Nucleus accumbens (tissue), 56 donors: ENCODE data around the gene ASPG.

Experiments used
- DNase-seq, 56 donors: peaks; one replicate each; lab custom pipeline; 2025; lab: John Stamatoyannopoulos, UW

ASPG gene

GRCh38 chr14:104113631-104114420, 28.3 kb downstream of the ASPG start:
- DNase-seq = no peak

- DNase-seq = no peak
These were observed 29.1 kb downstream of the ASPG start for GRCh38 chr14:104114421-104115130.

- DNase-seq = no peak
These were observed 29.7 kb downstream of the ASPG start for GRCh38 chr14:104115131-104115600.

GRCh38 chr14:104115691-104116287, 30.3 kb downstream of the ASPG start:
- no peak for DNase-seq

GRCh38 chr14:104116288-104116755, 30.8 kb downstream of the ASPG start:
- DNase-seq = no peak

- no peak for DNase-seq
These were observed 31.3 kb downstream of the ASPG start for GRCh38 chr14:104116756-104117340.

GRCh38 chr14:104117341-104118005, 32.0 kb downstream of the ASPG start:
- no peak for DNase-seq

GRCh38 chr14:104118006-104118844, 32.7 kb downstream of the ASPG start:
- DNase-seq = no peak

GRCh38 chr14:104119119-104119487, 33.6 kb downstream of the ASPG start:
- no peak for DNase-seq

GRCh38 chr14:104119488-104120251, 34.2 kb downstream of the ASPG start:
- DNase-seq = no peak

GRCh38 chr14:104120281-104120741, 34.8 kb downstream of the ASPG start:
- DNase-seq = no peak

GRCh38 chr14:104121142-104121541, 35.6 kb downstream of the ASPG start:
- DNase-seq = no peak

GRCh38 chr14:104123879-104124278, 38.4 kb downstream of the ASPG start:
- no peak for DNase-seq

- DNase-seq = no peak
These were observed 39.5 kb downstream of the ASPG start for GRCh38 chr14:104125011-104125410.

- DNase-seq = no peak
These were observed 41.3 kb downstream of the ASPG start for GRCh38 chr14:104126753-104127152.

- DNase-seq = no peak
These were observed 43.5 kb downstream of the ASPG start for GRCh38 chr14:104128981-104129380.

GRCh38 chr14:104129556-104129955, 44.1 kb downstream of the ASPG start:
- no peak for DNase-seq

- DNase-seq = peak in 31 of 56 donors; percentile 10 to 74 (median 26)
These were observed 45.6 kb downstream of the ASPG start for GRCh38 chr14:104130974-104131651.
